Activated CD8-positive, alpha-beta memory T cell treated with anti-CD3 and anti-CD28 coated beads for 1 hour (primary cell): ENCODE measurements around the gene ALPK3.

Experiments
- DNase-seq, 2 donors: peaks; one replicate each; pipeline ENCODE4 v3.0.0-alpha.2; 2020; ENCODE audit warnings: low read depth in 1 of 2; ENCODE audit errors: extremely low read depth in 1 of 2

Gene ALPK3

GRCh38 chr15:84821501-84822021 is 4.4 kb downstream of the ALPK3 start:
- DNase-seq, result no peak

- no peak for DNase-seq
Measured at GRCh38 chr15:84822653-84823281, 5.6 kb downstream of the ALPK3 start.

GRCh38 chr15:84823282-84823878 is 6.2 kb downstream of the ALPK3 start:
- DNase-seq, result no peak

- DNase-seq, result no peak
Measured at GRCh38 chr15:84824260-84825007, 7.3 kb downstream of the ALPK3 start.

- no peak for DNase-seq
Measured at GRCh38 chr15:84826369-84826823, 9.2 kb downstream of the ALPK3 start.

- no peak for DNase-seq
Measured at GRCh38 chr15:84827246-84827645, 10.1 kb downstream of the ALPK3 start.

GRCh38 chr15:84828086-84828908 is 11.1 kb downstream of the ALPK3 start:
- no peak for DNase-seq

- DNase-seq, result no peak
Measured at GRCh38 chr15:84829428-84829827, 12.3 kb downstream of the ALPK3 start.

GRCh38 chr15:84830036-84830435 is 12.9 kb downstream of the ALPK3 start:
- DNase-seq, result no peak

GRCh38 chr15:84831028-84831427 is 13.9 kb downstream of the ALPK3 start:
- DNase-seq, result no peak

- DNase-seq, result no peak
Measured at GRCh38 chr15:84831613-84832012, 14.5 kb downstream of the ALPK3 start.

GRCh38 chr15:84832448-84833040 is 15.4 kb downstream of the ALPK3 start:
- DNase-seq, result no peak

- no peak for DNase-seq
Measured at GRCh38 chr15:84833447-84834228, 16.5 kb downstream of the ALPK3 start.

- DNase-seq, result no peak
Measured at GRCh38 chr15:84834229-84834955, 17.2 kb downstream of the ALPK3 start.

- no peak for DNase-seq
Measured at GRCh38 chr15:84834969-84835368, 17.8 kb downstream of the ALPK3 start.

GRCh38 chr15:84835661-84836337 is 18.6 kb downstream of the ALPK3 start:
- DNase-seq, result no peak

GRCh38 chr15:84836844-84837243 is 19.7 kb downstream of the ALPK3 start:
- DNase-seq, result no peak

- no peak for DNase-seq
Measured at GRCh38 chr15:84839714-84840113, 22.6 kb downstream of the ALPK3 start.

- DNase-seq, result no peak
Measured at GRCh38 chr15:84840255-84840654, 23.1 kb downstream of the ALPK3 start.
